HG03139 (cell line): ENCODE measurements around the gene SEPTIN10.
"Not testable (repeated sequence)": the region's sequence is repeated elsewhere in the genome, so short reads cannot be mapped to it uniquely, and the experiment has no call there.

Experiments used
- ATAC-seq: cut with Tn5 transposase; IDR thresholded peaks from one replicate; pipeline ENCODE4 v1.9.1; 2021; ENCODE audit not compliant: unreplicated experiment

SEPTIN10 gene

DNA sequence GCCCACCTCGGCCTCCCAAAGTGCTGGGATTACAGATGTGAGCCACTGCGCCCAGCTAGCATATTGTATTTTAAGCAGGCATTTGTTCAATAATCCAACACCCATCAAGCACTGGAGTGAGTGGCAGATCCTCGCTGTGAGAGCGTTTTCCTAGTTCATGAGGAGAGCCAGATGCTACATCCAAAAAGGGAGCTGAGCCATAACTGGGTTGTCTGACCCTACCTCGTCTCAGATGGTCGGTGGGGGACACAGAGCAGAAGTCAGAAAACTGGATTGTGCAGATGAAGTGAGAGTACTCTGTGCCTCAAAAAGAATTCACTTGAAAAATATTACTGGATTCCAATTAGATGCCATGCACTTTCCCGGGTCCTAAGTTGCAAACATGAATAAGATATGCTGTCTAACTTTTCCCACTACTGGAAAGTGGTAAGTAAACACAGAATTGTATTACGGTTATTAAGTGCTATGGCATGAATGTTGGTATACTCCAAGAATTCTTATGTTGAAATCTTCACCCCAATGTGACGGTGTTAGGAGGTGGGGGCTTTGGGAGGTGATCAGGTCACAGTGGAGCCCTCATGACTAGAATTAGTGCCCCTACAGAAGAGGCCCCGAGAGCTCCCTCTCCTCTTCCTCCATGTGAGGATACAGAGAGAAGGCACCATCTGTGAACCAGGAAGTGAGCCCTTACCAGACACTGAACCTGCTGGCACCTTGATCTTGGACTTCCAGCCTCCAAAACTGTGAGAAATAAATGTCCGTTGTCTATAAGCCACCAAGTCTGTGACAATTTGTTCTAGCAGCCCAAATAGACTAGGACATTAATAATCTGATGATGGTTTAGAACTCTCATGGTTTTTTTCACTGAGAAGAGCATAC lies 21.9 kb upstream of the SEPTIN10 start:
- no peak for ATAC-seq

DNA sequence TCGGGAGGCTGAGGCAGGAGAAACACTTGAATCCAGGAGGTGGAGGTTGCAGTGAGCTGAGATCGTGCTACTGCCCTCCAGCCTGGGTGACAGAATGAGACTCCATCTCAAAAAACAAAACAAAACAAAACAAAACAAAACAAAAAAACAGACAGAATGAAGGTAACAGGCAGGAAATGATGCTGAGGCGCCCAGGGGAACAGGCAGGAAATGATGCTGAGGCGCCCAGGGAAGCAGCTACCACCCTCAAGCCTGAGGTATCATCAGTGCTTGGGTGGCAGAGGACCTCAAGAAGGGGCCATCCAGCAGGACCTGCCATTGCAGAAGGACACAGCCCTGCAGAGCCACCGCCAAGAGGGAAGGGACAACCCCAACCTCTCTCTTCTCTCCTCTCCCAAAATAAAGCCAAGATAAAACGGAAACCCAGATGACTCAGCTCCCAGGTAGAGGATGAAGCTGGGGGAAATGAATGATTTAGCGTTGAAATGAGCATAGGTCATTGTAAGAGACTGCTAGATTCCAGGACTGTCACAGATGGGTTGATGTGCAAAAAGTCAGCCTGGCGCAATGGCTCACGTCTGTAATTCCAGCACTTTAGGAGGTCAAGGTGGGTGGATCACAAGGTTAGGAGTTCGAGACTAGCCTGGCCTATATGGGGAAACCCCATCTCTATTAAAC lies 19.7 kb upstream of the SEPTIN10 start:
- ATAC-seq: no peak

DNA sequence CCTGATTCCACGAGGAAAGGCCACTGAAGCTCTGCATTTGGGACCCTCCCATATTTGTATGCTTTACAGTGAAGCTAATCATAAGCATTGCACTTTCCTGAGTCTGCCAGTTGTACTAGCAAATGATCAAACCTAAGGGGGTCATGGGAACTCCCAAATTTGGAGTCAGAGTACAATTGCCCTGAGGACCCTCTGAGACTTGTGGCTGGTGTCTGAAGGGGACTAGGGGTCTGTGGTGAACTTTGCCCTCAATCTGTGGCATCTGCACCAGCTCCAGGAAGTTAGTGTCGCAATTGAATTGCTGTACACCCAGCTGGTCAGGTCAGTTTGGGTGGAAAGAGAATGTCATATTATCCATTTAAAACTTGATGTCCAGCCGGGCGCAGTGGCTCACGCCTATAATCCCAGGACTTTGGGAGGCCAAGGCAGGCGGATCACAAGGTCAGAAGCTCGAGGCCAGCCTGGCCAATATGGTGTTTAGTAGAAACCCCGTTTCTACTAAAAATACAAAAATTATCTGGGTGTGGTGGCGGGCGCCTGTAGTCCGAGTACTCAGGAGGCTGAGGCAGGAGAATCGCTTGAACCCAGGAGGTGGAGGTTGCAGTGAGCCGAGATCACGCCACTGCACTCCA lies 18.5 kb upstream of the SEPTIN10 start:
- ATAC-seq: no peak

DNA sequence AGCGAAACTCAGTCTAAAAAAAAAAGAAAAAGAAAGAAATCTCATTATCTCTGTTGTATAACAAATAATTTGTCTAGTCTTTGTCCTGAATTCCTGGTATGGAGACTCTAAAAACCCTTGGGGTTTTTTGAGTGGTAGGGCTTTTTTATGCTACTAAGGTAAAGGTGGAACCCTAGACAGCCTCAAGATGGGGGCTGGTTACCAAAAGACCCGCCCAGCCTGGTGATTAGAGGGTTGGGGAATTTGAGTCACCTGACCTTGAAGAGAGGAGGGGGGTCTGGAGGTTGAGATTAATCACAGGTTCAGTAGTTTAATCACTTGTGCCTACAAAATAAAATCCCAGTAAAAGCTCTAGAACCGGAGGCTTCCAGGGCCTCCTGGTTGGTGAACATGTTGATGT lies 18.0 kb upstream of the SEPTIN10 start:
- no peak for ATAC-seq

DNA sequence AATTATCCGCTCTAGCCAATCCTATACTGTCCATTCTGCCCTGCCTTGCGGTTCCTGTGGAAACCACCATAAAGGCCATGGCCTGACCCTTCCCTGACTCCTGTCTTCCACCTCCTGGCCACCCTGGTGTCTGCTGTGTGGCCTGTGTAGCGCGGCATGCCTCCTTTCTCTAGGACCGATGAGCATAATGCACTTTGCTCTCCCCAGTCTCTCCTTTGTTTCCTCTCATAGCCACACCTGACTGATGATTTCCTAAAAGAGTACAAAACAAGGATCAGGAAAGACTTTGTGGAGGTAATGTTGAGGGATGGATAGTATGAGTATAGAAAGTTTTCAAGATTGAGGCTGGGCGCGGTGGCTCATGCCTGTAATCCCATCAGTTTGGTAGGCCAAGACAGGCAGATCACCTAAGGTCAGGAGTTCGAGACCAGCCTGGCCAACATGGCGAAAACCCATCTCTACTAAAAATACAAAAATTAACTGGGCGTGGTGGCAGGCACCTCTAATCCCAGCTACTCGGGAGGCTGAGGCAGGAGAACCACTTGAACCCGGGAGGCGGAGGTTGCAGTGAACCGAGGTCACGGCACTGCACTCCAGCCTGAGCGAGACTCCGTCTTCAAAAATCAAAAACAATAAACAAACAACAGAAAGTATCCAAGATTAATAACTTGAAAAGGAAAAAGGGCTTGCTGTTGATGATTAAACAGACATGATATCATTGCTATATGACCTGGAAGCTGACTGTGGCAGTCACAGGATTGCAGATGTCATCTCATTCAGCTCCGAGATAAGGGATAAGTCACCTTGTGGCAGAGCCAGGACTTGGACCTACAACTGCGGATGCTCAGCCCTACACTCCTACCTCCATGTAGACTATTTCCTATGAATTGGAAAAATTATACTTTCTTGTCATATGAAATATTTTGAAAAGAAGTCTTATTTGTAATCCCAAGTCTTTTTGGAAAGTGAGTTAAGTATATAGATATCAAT lies 17.0 kb upstream of the SEPTIN10 start:
- no peak for ATAC-seq

DNA sequence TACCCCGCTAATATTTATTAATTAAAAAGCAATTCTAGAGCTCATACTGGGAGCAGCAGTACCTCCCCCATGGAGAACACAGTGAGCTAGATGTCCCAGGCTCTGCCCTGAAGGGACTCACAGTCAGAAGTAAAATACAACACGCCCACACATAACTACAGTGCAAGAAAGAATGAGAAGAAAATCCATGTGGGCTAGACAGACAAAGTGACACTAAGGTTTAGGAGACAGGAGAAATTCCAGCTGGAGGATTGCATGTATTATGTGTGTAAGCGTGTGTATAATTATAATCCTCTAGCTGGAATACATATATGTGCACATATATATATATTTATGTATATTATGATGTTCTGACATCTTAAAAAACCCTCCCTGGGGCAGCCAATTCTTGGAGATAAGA lies 16.1 kb upstream of the SEPTIN10 start:
- ATAC-seq: no peak

DNA sequence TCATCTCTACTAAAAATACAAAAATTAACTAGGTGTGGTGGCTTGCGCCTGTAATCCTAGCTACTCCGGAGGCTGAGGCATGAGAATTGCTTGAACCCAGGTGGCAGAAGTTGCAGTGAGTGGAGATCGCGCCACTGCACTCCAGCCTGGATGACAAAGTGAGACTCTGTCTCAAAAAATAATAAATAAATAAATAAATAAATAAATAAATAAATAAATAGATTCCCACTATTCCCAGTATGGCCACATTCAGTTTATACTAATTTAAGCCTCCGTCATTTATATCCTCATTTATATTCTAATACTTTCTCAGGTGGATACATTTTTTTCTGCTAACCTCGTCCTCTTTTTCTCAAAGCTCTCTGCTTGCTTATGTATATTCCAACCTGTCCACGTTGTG lies 14.6 kb upstream of the SEPTIN10 start:
- ATAC-seq: not testable (repeated sequence)

DNA sequence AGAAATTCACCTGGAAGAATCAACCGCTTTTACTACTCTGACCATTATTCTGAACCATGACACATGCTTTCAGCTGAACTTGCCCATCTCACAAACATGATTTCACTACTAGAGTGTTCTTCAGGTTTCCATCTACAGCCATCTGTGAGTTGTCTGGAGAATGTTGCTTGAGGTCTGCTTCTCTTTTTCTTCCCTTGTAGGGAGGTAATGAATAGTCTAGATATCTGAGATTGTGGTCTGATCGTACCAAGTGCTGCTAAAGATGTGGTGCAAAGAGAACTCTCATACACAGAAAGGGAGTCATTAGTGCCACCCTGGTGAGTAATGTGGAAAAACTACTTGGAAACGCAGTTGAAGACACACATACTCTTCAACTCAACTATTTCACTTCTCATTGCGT lies 10.6 kb upstream of the SEPTIN10 start:
- no peak for ATAC-seq

DNA sequence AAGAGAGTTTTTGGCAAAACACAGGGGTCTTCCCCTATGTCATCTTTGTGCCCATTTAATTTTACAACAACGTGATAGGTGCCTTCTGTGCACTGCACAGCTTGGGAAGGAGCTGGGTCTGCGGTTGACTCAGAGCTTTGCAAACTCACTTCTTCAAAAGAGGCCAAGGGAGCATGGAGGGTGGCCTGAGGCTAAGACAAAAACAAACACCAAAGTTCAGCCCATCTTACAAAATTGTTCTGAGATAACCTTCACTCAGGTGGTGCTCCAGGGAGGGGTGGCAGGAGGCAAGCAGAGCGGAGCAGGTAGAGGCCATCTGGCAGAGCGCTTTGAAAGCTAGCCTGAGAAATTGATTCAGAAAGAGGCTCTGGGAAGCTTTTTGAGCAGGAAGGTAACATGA lies 10.2 kb upstream of the SEPTIN10 start:
- no peak for ATAC-seq

DNA sequence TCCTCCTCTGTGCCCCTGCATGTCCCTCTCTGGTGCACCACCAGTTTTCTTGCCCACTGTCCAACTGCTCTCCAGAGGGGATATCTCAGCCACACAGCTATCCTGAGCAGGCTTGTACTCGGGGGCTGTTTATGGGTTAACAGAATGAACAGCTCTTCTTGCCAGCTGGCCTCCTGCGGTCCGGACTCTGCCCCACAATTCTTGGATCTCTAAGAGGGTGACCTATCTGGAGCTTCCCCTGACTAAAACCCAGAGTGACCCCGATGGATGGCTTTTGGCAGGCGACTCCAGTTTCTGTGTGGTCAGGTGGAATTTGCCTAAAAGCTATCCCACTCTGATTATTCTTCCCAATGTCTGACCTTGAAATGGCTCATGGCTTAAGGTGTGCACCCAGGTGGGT lies 9.5 kb upstream of the SEPTIN10 start:
- ATAC-seq: no peak

DNA sequence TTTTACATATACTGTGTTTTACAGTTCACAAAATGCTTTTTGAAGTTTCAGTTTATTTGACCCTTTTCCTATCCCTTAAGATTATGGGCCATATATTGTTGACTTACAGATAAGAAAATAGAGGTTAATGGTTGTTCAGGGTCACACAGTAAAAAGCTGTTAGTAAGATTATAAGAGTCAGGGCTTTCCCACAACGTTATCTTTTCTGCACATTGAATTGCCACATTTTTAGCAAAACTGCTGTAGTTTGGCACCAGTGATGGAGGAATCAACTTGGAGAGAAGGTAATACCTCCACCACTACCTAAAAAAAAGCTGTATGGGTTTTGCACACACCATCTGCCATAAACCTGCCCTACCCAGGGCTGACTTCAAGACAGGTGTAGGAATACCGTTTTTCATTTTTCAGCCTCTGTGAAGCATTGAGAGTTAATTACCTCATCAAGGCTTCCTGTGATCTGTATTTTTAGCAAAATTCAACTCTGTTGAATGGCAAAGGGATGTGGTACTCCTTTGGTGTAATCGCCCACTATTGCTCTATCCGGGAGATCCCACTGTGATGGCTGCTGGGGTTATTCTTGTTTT lies 5.4 kb upstream of the SEPTIN10 start:
- no peak for ATAC-seq

DNA sequence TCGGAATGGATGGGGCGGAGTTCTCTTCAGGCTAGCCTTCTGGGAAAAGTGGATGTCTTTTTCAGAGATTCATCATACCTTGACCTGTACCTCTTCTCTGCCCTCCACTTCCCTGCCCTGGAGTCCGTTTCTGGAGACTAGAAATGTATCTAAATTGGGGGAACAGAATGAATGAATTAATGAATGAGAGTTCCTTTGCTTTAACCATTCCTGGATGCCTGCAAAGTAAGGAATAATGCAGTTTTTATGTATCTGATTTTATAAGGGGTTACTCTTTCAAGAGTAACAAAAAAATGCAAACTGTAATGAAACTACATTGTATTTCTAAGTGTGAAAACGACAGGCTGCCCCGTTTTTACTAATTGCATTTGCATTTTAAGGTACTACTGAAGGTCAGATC lies 2.4 kb upstream of the SEPTIN10 start:
- ATAC-seq: no peak

DNA sequence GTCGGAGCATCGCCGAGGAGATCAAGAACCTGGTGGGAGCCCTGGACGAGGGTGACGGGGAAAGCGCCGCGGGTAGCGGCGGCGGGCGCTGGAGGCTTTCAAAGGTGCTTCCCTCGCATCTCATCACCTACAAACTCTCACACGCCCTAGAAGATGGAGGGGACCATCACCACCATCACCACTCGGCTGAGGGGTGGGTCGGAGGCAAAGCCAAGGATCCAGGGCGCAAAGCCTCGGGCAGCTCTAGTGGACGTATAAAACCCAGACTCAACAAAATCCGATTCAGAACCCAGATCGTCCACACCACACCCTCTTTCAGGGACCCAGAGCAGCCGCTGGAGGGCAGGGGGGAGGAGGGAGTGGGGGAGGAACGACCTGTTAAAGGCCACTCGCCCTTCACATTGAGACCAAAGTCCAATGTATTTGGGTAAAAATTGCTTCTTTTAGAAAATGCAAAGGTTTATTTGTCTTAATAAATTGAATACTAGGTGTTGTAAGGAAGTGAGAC lies 1.9 kb upstream of the SEPTIN10 start:
- no peak for ATAC-seq

DNA sequence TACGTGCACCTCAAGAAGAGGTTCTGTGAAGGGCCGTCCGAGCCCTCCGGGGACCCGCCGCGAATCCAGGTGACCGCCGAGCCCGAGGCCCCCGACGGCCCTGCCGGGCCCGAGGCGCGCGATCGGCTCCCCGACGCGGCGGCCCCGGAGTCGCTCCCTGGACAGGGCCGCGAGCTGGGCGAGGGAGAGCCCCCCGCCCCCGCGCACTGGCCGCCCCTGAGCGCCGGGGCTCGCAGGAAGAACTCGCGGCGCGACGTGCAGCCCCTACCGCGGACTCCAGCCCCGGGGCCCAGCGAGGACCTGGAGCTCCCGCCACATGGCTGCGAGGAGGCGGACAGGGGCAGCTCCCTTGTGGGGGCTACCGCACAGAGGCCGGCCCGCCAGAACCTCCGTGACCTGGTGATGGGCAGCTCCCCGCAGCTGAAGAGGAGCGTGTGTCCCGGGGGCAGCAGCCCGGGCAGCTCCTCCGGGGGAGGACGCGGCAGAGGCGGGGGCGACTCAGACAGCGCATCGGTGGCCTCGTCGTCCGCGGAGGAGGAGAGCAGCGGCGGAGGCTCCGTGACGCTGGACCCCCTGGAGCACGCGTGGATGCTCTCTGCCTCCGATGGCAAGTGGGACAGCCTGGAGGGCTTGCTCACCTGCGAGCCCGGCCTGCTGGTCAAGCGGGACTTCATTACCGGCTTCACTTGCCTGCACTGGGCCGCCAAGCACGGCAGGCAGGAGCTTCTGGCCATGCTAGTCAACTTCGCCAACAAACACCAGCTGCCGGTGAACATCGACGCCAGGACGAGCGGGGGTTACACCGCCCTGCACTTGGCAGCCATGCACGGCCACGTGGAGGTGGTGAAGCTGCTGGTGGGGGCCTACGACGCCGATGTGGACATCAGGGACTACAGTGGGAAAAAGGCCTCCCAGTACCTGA lies 1.2 kb upstream of the SEPTIN10 start:
- no peak for ATAC-seq

DNA sequence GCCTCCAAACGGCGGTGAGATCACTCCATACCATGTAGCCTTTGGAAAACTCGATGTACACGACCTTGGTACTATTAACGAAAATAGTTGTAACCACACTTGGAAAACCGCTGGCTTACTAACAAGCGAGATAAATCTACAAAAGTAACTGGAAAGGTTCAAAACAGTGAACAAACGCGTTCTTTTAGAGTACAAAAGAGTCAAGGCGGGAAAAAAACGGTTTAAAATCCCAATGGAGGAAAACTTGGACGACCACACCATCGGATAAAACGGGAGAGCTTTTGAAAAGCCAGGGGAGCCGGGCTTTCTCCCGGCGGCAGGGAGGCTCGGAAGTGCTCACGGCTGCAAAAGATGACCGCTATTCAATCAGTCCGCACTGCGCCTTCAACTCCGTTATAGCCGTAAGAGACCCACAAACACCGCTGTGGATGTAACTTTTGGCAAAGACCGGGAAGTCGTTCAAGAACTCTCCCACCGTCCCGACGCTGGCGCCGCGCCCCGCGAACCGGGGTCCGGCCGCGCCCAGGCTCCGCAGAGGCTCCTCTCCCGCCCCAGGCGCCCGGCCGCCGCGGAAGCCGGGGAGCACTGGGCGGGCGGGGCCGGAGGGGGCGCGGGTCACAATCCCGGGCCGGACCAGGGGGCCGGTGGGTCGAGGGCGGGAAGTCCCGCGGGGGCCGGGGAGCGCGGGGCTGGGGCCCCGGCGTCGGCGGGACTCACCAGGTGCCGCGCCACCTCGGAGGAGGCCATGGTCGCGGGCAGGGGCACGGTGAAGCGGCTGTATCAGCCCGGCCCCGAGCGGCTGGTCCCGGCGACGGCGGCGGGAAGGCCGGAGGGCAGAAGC lies 465 bp downstream of the SEPTIN10 start:
- peak; percentile 26 for ATAC-seq

DNA sequence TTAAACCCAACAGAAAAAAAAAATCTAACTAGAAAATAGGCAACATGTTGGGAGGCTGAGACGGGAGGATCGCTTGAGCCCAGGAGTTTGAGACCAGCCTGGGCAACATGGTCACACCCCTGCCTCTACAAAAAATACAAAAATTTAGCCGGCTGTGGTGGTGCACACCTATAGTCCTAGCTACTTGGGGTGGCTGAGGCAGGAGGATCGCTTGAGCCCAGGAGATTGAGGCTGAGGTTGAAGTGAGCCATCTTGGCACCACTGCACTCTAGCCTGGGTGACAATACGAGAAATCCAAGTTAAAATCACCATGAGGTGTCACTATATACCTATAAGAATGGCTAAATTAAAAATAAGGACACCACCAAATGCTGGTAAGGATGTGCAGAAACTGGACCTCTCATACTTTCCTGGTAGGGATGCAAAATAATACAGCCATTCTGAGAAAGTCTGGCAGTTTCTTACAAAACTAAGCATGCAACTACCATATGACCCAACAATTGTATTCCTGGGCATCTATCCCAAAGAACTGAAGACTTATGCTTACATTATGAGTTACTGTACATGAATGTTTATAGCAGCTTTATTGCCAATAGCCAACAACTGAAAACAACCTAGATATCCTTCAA lies 2.2 kb downstream of the SEPTIN10 start:
- no peak for ATAC-seq

DNA sequence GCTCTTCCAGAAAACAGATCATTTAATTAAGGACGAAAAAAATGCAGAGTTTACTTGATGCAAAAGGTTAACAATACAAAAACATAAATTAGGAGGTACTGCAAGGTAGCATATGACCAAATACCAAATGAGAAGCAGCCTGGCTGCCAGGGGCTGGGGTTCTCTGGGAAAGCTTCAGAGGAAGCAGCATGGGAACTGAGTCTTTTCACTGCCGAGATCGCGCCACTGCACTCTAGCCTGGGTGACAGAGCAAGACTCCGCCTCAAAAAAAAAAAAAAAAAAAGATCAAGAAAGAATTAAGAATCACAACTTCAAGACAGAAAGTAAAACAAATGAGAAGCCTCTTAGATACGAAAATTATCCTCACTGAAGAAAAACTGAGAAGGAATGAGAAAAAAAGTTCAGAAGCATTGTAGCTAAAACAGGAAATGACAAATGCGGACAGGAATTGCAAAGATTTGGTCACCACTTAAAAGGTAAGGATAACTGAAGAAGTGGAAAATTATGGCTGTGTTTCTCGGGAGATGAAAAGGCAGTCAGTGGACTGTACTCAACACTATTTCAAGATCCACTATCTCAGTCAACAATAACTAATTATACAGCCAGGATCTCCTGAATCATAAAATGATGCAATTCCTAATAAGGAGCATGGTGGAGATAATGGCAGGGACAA lies 4.3 kb downstream of the SEPTIN10 start:
- ATAC-seq: no peak
